ENCODE measurements around the gene CDKN1B.

Gene CDKN1B

DNA sequence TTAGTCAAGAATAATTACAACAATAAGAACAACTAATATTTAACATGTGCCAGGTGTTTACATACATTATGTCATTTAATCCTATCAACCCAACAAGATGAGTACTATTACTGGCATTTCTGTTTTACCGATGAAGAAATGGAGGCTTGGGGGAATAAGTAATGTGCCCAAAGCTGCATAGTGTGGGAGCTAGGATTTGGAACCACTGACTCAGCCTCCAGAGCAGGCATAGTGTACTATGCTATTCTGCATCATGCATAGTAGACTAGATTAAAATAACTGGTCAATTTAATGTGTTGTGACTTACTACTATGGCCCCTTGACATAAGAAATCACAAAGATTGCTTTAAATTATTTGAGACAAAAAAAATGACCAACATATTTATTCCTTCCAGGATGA, 30.7 kb upstream of the CDKN1B start:
- Histone ChIP-seq H3K9me3 (ENCODE audit: control insufficient read depth, insufficient read depth, low read depth, low read length) (no peaks in the 10 kb centered on the region), H3K27ac (ENCODE audit: extremely low read depth, low read depth, low read length) (no peak overlapping the region), H3K4me3 (ENCODE audit: low read depth, low read length) (no peak overlapping the region), H3K4me1 (ENCODE audit: control insufficient read depth, insufficient read depth, low read length) (no peaks in the 10 kb centered on the region), H3K36me3 (ENCODE audit: control insufficient read depth in 2 of 2, insufficient read depth in 1 of 2, low read length in 2 of 2) (no peaks in the 10 kb centered on the region)
- TF ChIP-seq, protein P1, sequence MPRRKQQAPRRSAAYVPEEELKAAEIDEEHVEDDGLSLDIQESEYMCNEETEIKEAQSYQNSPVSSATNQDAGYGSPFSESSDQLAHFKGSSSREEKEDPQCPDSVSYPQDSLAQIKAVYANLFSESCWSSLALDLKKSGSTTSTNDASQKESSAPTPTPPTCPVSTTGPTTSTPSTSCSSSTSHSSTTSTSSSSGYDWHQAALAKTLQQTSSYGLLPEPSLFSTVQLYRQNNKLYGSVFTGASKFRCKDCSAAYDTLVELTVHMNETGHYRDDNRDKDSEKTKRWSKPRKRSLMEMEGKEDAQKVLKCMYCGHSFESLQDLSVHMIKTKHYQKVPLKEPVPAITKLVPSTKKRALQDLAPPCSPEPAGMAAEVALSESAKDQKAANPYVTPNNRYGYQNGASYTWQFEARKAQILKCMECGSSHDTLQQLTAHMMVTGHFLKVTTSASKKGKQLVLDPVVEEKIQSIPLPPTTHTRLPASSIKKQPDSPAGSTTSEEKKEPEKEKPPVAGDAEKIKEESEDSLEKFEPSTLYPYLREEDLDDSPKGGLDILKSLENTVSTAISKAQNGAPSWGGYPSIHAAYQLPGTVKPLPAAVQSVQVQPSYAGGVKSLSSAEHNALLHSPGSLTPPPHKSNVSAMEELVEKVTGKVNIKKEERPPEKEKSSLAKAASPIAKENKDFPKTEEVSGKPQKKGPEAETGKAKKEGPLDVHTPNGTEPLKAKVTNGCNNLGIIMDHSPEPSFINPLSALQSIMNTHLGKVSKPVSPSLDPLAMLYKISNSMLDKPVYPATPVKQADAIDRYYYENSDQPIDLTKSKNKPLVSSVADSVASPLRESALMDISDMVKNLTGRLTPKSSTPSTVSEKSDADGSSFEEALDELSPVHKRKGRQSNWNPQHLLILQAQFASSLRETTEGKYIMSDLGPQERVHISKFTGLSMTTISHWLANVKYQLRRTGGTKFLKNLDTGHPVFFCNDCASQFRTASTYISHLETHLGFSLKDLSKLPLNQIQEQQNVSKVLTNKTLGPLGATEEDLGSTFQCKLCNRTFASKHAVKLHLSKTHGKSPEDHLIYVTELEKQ (tag by site-specific recombination; IDR thresholded peaks at IDR 0.05; ENCODE audit: borderline replicate concordance) = no peak
- TF ChIP-seq KLF16 (tag by site-specific recombination; IDR thresholded peaks at IDR 0.05) (no peak), ZBTB7A (tag by site-specific recombination; IDR thresholded peaks at IDR 0.05; ENCODE audit: low read depth) (no peak), ZNF211 (tag by site-specific recombination; IDR thresholded peaks at IDR 0.05; ENCODE audit: low read depth) (no peak), ZNF830 (tag by site-specific recombination; IDR thresholded peaks at IDR 0.05; ENCODE audit: low read depth) (no peak)
- TF ChIP-seq, protein P2, sequence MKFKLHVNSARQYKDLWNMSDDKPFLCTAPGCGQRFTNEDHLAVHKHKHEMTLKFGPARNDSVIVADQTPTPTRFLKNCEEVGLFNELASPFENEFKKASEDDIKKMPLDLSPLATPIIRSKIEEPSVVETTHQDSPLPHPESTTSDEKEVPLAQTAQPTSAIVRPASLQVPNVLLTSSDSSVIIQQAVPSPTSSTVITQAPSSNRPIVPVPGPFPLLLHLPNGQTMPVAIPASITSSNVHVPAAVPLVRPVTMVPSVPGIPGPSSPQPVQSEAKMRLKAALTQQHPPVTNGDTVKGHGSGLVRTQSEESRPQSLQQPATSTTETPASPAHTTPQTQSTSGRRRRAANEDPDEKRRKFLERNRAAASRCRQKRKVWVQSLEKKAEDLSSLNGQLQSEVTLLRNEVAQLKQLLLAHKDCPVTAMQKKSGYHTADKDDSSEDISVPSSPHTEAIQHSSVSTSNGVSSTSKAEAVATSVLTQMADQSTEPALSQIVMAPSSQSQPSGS (tag by site-specific recombination; IDR thresholded peaks at IDR 0.05; ENCODE audit: low read depth) = no peak
- ChIA-PET CTCF (no interaction called here), POLR2A (no interaction called here)

DNA sequence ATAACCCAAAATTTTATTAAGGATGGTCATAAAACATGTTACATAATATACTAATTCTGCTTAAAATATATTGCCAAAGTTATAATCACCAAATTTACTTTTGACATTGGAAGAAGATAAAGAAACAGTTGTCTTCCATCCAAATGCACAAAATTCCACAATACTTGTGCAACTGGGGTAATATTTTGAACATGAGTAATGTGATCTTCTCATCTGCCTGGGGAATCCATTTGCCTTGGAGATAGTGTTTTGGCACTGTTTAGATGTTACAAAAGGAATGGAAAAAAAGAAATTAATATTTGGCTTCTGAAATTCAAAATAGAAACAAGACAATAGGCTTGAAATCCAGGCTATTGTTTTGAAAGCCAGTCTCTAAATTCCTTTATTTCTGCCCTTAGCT, 30.2 kb upstream of the CDKN1B start:
- H3K9me3 ChIP-seq (ENCODE audit: control insufficient read depth, insufficient read depth, low read depth, low read length) = no peaks in the 10 kb centered on the region
- no peaks in the 10 kb centered on the region for H3K4me1 ChIP-seq (ENCODE audit: control insufficient read depth, insufficient read depth, low read length)
- no peak overlapping the region for H3K27ac ChIP-seq (ENCODE audit: extremely low read depth, low read depth, low read length)
- no peak overlapping the region for H3K4me3 ChIP-seq (ENCODE audit: low read depth, low read length)
- TF ChIP-seq ZNF510 (tag by site-specific recombination; IDR thresholded peaks at IDR 0.05; ENCODE audit: insufficient replicate concordance) (no peak), ZNF16 (tag by site-specific recombination; IDR thresholded peaks at IDR 0.05; ENCODE audit: low read depth) (no peak), ZNF214 (tag by site-specific recombination; IDR thresholded peaks at IDR 0.05; ENCODE audit: borderline replicate concordance) (no peak), KLF1 (tag by site-specific recombination; IDR thresholded peaks at IDR 0.05) (no peak), WT1 (tag by site-specific recombination; IDR thresholded peaks at IDR 0.05) (no peak), ZNF341 (tag by site-specific recombination; IDR thresholded peaks at IDR 0.05; ENCODE audit: low read depth) (no peak), ZNF184 (tag by site-specific recombination; IDR thresholded peaks at IDR 0.05) (no peak), ZNF654 (tag by site-specific recombination; IDR thresholded peaks at IDR 0.05; ENCODE audit: low read depth) (no peak)
- TF ChIP-seq, protein P3, sequence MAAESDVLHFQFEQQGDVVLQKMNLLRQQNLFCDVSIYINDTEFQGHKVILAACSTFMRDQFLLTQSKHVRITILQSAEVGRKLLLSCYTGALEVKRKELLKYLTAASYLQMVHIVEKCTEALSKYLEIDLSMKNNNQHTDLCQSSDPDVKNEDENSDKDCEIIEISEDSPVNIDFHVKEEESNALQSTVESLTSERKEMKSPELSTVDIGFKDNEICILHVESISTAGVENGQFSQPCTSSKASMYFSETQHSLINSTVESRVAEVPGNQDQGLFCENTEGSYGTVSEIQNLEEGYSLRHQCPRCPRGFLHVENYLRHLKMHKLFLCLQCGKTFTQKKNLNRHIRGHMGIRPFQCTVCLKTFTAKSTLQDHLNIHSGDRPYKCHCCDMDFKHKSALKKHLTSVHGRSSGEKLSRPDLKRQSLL (tag by site-specific recombination; IDR thresholded peaks at IDR 0.05) = no peak
- TF ChIP-seq, protein P4, sequence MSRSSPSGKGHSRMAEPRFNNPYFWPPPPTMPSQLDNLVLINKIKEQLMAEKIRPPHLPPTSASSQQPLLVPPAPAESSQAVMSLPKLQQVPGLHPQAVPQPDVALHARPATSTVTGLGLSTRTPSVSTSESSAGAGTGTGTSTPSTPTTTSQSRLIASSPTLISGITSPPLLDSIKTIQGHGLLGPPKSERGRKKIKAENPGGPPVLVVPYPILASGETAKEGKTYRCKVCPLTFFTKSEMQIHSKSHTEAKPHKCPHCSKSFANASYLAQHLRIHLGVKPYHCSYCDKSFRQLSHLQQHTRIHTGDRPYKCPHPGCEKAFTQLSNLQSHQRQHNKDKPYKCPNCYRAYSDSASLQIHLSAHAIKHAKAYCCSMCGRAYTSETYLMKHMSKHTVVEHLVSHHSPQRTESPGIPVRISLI (tag by site-specific recombination; IDR thresholded peaks at IDR 0.05) = no peak
- TF ChIP-seq, protein P5, sequence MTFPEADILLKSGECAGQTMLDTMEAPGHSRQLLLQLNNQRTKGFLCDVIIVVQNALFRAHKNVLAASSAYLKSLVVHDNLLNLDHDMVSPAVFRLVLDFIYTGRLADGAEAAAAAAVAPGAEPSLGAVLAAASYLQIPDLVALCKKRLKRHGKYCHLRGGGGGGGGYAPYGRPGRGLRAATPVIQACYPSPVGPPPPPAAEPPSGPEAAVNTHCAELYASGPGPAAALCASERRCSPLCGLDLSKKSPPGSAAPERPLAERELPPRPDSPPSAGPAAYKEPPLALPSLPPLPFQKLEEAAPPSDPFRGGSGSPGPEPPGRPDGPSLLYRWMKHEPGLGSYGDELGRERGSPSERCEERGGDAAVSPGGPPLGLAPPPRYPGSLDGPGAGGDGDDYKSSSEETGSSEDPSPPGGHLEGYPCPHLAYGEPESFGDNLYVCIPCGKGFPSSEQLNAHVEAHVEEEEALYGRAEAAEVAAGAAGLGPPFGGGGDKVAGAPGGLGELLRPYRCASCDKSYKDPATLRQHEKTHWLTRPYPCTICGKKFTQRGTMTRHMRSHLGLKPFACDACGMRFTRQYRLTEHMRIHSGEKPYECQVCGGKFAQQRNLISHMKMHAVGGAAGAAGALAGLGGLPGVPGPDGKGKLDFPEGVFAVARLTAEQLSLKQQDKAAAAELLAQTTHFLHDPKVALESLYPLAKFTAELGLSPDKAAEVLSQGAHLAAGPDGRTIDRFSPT (tag by site-specific recombination; IDR thresholded peaks at IDR 0.05) = no peak
- POLR2A ChIA-PET = no interaction called here
- no peaks in the 10 kb centered on the region for H3K36me3 ChIP-seq (ENCODE audit: control insufficient read depth in 2 of 2, insufficient read depth in 1 of 2, low read length in 2 of 2)
- CTCF ChIA-PET = no interaction called here

All from HEK293 (cell line).